GM12874 (cell line): ENCODE data around the gene CCDC81.

Source experiments
- TF ChIP-seq, protein P1 (sequence below): IDR thresholded peaks from 2 replicates; pipeline ENCODE4 v1.5.1; 2011; ENCODE audit warnings: low read depth, mild to moderate bottlenecking, control low read depth, low read length, moderate library complexity; ENCODE audit not compliant: insufficient read depth

The CCDC81 gene

DNA sequence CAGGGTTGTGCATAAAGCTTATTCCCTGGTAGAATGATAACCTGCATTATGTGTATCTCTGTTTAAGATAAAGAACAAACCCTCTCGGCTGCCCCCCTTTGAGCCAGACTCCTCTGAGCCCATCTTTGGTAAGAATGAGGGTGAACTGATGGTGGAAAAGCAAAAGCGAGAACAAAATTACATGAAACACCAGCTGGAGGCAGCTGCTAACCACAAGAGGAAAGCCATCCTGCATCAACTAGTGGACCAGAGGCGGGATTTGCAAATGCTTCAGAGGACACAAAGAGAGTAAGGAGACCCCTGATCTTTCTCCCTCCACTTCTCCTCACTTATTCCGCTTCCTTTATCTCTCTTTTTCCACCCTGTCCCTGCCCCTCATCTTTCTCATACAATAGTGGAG is 40.3 kb downstream of the CCDC81 start:
- TF ChIP-seq, protein P1, sequence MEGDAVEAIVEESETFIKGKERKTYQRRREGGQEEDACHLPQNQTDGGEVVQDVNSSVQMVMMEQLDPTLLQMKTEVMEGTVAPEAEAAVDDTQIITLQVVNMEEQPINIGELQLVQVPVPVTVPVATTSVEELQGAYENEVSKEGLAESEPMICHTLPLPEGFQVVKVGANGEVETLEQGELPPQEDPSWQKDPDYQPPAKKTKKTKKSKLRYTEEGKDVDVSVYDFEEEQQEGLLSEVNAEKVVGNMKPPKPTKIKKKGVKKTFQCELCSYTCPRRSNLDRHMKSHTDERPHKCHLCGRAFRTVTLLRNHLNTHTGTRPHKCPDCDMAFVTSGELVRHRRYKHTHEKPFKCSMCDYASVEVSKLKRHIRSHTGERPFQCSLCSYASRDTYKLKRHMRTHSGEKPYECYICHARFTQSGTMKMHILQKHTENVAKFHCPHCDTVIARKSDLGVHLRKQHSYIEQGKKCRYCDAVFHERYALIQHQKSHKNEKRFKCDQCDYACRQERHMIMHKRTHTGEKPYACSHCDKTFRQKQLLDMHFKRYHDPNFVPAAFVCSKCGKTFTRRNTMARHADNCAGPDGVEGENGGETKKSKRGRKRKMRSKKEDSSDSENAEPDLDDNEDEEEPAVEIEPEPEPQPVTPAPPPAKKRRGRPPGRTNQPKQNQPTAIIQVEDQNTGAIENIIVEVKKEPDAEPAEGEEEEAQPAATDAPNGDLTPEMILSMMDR: no peak

DNA sequence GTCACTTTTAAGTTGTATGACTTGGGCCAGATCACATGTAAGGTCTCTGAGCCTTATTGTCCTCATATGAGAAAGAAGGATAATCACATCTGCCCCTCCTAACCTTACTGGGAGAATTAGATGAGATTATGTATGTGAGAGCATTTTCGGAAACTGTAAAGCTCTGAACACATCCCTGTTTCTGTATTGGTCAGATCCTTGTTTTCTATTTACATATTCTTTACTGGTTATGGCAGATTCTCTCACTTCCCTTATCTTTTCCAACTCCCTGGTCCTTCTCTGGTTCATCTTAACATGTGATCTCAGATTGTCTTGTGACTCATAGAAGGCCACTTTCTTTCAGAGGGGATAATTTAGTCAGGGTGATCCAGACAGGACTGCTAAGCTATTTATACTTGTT is 41.8 kb downstream of the CCDC81 start:
- TF ChIP-seq, protein P1: no peak

DNA sequence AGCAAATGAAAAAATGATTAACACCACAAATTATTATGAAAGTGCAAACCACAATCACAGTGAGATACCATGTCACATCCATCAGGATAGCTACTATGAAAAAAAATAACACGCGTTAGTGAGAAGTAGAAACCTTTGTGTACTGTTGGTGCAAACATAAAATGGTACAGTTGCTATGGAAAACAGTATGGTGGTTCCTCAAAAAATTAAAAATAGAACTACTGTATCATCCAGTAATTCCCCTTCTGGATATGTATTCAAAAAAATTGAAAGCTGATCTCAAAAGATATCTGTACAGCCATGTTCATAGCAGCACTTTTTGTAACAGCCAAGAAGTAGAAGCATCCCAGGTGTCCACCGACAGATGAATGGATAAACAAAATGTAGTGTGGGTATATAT is 43.4 kb downstream of the CCDC81 start:
- TF ChIP-seq, protein P1: no peak

DNA sequence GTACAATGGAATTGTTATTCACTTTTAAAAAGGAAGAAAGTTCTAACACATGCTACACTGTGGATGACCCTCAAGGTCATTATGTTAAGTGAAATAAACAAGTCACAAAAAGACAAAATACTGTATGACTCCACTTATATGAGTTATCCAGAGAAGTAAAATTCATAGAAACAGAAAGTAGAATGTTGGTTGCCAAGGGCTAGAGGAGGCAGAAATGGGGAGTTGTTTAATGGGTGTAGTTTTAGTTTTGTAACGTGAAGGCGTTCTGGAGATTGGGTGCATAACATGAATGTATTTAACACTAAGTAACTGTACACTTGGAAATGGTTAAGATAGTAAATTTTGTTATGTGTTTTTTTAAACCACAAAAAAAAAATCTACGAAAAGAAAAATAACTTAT is 43.8 kb downstream of the CCDC81 start:
- TF ChIP-seq, protein P1: no peak

DNA sequence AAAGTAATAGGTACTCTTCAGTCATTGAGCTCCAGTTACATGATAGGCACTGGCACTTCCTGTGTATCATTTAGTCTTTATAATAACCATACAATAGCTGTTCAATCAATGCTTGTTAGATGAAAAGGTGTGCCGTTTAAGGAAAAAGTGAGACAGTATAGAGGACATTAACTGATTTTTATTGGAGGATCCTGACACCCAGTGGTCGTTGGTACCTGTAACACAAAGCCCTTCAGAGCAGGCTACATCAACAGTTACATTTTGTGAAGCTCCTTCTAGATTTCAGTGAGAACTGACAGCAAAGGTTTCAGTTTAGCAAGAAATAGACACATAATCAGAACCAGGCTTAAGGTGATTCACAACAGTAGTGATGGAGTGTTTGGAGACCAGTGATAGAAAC is 44.2 kb downstream of the CCDC81 start:
- TF ChIP-seq, protein P1: 0 out of 2 replicates have a peak, but pooled peaks have one; percentile 4

DNA sequence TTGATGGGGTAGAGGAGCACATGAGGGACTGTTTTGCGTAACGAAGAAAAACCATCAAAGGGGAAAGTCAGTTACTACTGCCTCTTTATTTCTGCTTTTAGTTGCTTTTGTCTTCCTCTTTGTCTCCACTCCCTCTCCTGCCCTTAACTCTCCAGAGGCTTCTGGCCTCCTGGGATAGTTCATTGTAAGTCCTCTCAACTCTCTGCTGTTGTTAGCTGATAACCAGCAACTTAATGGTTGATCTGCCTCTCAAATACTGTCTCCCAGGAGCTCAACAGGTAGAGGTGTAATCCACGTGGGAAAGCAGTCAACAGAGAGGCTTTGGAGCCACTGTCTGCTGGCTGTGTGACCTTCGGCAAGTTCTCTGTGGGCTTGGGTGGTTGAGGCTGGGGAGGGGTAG is 47.3 kb downstream of the CCDC81 start:
- TF ChIP-seq, protein P1: no peak

DNA sequence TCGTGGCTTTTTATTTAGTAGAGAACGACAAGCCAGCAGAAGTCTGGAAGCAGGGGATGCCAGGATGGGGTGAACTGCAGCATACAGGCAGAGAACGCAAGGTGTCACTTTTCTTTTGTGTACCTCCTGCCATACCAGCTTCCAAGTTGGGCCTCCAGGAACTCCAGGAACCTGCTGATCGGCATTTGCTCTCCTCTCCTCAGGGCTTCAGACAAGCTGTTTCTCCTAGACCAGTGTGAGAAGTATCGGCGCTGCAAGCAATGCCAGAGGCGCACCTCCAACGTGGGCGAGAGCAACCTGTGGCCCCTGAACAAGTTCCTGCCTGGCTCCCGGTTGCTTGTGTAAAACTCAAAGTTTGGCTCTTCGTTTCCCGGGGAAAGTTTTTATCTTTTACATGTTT is 47.7 kb downstream of the CCDC81 start:
- TF ChIP-seq, protein P1: no peak

DNA sequence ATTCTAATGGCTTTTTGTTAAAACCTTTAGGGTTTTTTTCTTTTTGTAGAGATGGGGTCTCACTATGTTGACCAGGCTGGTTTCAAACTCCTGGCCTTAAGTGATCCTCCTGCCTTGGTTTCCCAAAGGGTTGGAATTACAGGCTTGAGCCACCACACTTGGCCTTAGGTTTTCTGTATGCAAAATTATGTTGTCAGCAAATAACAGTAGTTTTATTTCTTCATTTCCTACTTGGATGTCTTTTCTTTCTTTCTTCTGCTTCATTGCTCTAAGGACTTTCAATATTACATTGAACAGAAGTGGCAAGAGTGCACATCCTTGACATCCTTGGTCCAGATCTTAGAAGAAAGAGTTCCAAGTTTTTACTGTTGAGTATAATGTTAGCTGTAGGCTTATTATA is 52.8 kb downstream of the CCDC81 start:
- TF ChIP-seq, protein P1: no peak
